H9 (cell line): Measurements from ENCODE around the gene GALNT12. TPM values are rescaled to one million over a fixed set of nuclear protein-coding genes. Genes with fewer than 3 reads are reported as not detected.
A peak's percentile ranks its signal among the peaks of the same experiment; 100 is the strongest.

Experiments
- DNase-seq: peaks from one replicate; pipeline ENCODE4 v3.0.0-alpha.2; 2017
- H2AFZ ChIP-seq: one replicate; pipeline ENCODE4 v1.6.1; 2013; ENCODE audit warnings: mild to moderate bottlenecking, low read length, control low read depth, moderate library complexity
- H2AK5ac ChIP-seq: 2 replicates; pipeline ENCODE4 v1.6.1; 2013; ENCODE audit warnings: low read length, control low read depth, mixed read lengths; ENCODE audit not compliant: insufficient read length
- H2BK120ac ChIP-seq: one replicate; pipeline ENCODE4 v1.6.1; 2013; ENCODE audit warnings: low read depth, mild to moderate bottlenecking, low read length, control low read depth, inconsistent platforms; ENCODE audit not compliant: poor library complexity, severe bottlenecking
- H2BK12ac ChIP-seq: 2 replicates; pipeline ENCODE4 v1.6.1; 2013; ENCODE audit warnings: low read length, control low read depth, mixed read lengths, low read depth; ENCODE audit not compliant: insufficient read length
- H2BK15ac ChIP-seq: 2 replicates; pipeline ENCODE4 v1.6.1; 2013; ENCODE audit warnings: low read depth, low read length, control low read depth
- H2BK20ac ChIP-seq: one replicate; pipeline ENCODE4 v1.6.1; 2013; ENCODE audit warnings: low read depth, mild to moderate bottlenecking, low read length, control low read depth, inconsistent platforms; ENCODE audit not compliant: poor library complexity, severe bottlenecking
- H2BK5ac ChIP-seq: 2 replicates; pipeline ENCODE4 v1.6.1; 2013; ENCODE audit warnings: low read length, control low read depth, mixed read lengths; ENCODE audit not compliant: insufficient read length
- H3K14ac ChIP-seq: 2 replicates; pipeline ENCODE4 v1.6.1; 2013; ENCODE audit warnings: low read length, control low read depth; ENCODE audit not compliant: insufficient read depth
- H3K18ac ChIP-seq: 2 replicates; pipeline ENCODE4 v1.6.1; 2013; ENCODE audit warnings: low read depth, mild to moderate bottlenecking, mixed read lengths, low read length, control low read depth; ENCODE audit not compliant: insufficient read length
- H3K23ac ChIP-seq: 2 replicates; pipeline ENCODE4 v1.6.1; 2013; ENCODE audit warnings: low read length, control low read depth, mixed read lengths, low read depth; ENCODE audit not compliant: insufficient read length
- H3K23me2 ChIP-seq: 2 replicates; pipeline ENCODE4 v1.6.1; 2013; ENCODE audit warnings: low read depth, mild to moderate bottlenecking, mixed read lengths, low read length, control low read depth; ENCODE audit not compliant: insufficient read length, poor library complexity, severe bottlenecking
- H3K27ac ChIP-seq: 2 replicates; pipeline ENCODE4 v1.5.1; 2013; ENCODE audit warnings: low read length, control low read depth, mixed read lengths, low read depth; ENCODE audit not compliant: insufficient read length
- H3K27me3 ChIP-seq: 2 replicates; pipeline ENCODE4 v1.6.1; 2013; ENCODE audit warnings: low read length, control low read depth, inconsistent platforms; ENCODE audit not compliant: insufficient read depth
- H3K4ac ChIP-seq: 2 replicates; pipeline ENCODE4 v1.6.1; 2013; ENCODE audit warnings: low read depth, mild to moderate bottlenecking, control low read depth, inconsistent platforms, low read length, moderate library complexity
- H3K4me1 ChIP-seq: 2 replicates; pipeline ENCODE4 v1.6.1; 2013; ENCODE audit warnings: low read length, control low read depth, inconsistent platforms; ENCODE audit not compliant: insufficient read depth
- H3K4me2 ChIP-seq: 2 replicates; pipeline ENCODE4 v1.6.1; 2013; ENCODE audit warnings: low read length, control low read depth, mixed read lengths; ENCODE audit not compliant: insufficient read length, insufficient read depth
- H3K56ac ChIP-seq: 2 replicates; pipeline ENCODE4 v1.6.1; 2013; ENCODE audit warnings: low read depth, mild to moderate bottlenecking, mixed read lengths, low read length, control low read depth; ENCODE audit not compliant: insufficient read length
- H3K79me1 ChIP-seq: 2 replicates; pipeline ENCODE4 v1.6.1; 2013; ENCODE audit warnings: low read depth, mild to moderate bottlenecking, moderate library complexity, low read length, control low read depth, inconsistent platforms; ENCODE audit not compliant: insufficient read depth, poor library complexity, severe bottlenecking
- H3K79me2 ChIP-seq: 2 replicates; pipeline ENCODE4 v1.6.1; 2013; ENCODE audit warnings: low read length, control low read depth, inconsistent platforms; ENCODE audit not compliant: insufficient read depth
- H3K9ac ChIP-seq: 2 replicates; pipeline ENCODE4 v1.6.1; 2013; ENCODE audit warnings: low read length, control low read depth, mixed read lengths; ENCODE audit not compliant: insufficient read length; ENCODE audit errors: extremely low read depth
- H3K9me3 ChIP-seq: one replicate; pipeline ENCODE4 v1.6.1; 2013; ENCODE audit warnings: low read depth, low read length, inconsistent platforms; ENCODE audit not compliant: control insufficient read depth
- H3T11ph ChIP-seq: one replicate; pipeline ENCODE4 v1.6.1; 2013; ENCODE audit warnings: mild to moderate bottlenecking, low read length, control low read depth, inconsistent platforms
- H4K20me1 ChIP-seq: one replicate; pipeline ENCODE4 v1.6.1; 2013; ENCODE audit not compliant: control insufficient read depth, insufficient read length, insufficient read depth
- H4K5ac ChIP-seq: 2 replicates; pipeline ENCODE4 v1.6.1; 2013; ENCODE audit warnings: low read depth, mild to moderate bottlenecking, mixed read lengths, low read length, control low read depth; ENCODE audit not compliant: insufficient read length
- H4K8ac ChIP-seq: replicated peaks from 2 replicates; pipeline ENCODE4 v1.6.1; 2013; ENCODE audit warnings: low read length, control low read depth, mixed read lengths, low read depth; ENCODE audit not compliant: insufficient read length
- H4K91ac ChIP-seq: 2 replicates; pipeline ENCODE4 v1.6.1; 2013; ENCODE audit warnings: low read depth, mild to moderate bottlenecking, moderate library complexity, mixed read lengths, low read length, control low read depth; ENCODE audit not compliant: insufficient read length
- H3K27ac Mint-ChIP-seq, 3 experiments: 2 replicates in 2 of 3; 3 replicates in 1 of 3; pipeline ENCODE4 v1.8.0; 2020 to 2021; ENCODE audit warnings: mixed read lengths in 3 of 3, mild to moderate bottlenecking in 1 of 3, moderate library complexity in 1 of 3
- H3K27me3 Mint-ChIP-seq: 2 replicates; pipeline ENCODE4 v1.8.0; 2021; ENCODE audit warnings: low read depth, mild to moderate bottlenecking, moderate library complexity, mixed read lengths
- H3K36me3 Mint-ChIP-seq, 3 experiments: 2 replicates in 2 of 3; 3 replicates in 1 of 3; pipeline ENCODE4 v1.8.0; 2020 to 2021; ENCODE audit warnings: low read depth in 3 of 3, mixed read lengths in 3 of 3; ENCODE audit not compliant: insufficient read depth in 1 of 3
- H3K4me1 Mint-ChIP-seq, 2 experiments: 2 replicates each; pipeline ENCODE4 v1.8.0; 2020; ENCODE audit warnings: mixed read lengths in 2 of 2
- H3K4me3 Mint-ChIP-seq, 2 experiments: 2 replicates in 1 of 2; 3 replicates in 1 of 2; pipeline ENCODE4 v1.8.0; 2020 to 2021; ENCODE audit warnings: mild to moderate bottlenecking in 2 of 2, mixed read lengths in 2 of 2, moderate library complexity in 1 of 2
- H3K9me3 Mint-ChIP-seq, 2 experiments: 2 replicates in 1 of 2; 3 replicates in 1 of 2; pipeline ENCODE4 v1.8.0; 2020; ENCODE audit warnings: mild to moderate bottlenecking in 2 of 2, mixed read lengths in 2 of 2, moderate library complexity in 1 of 2
- WGBS: extraction: QIAGEN DNeasy Blood & Tissue Kit; methylation state at CpG from one replicate; pipeline ENCODE4 v1.1.7; 2013; ENCODE audit warnings: missing lambda C conversion rate, low lambda C conversion rate, mixed read lengths; ENCODE audit not compliant: insufficient read length; ENCODE audit errors: extremely low coverage; 5-methylcytosine and 5-hydroxymethylcytosine counted together
- total RNA-seq: library from RNA; stranded (reverse); gene quantifications from 2 replicates; pipeline ENCODE4 v1.2.1, GENCODE V29; 2021
- TF ChIP-seq, protein P1 (sequence below): fragments of 200-600 bp; sonication (generic); conservative IDR thresholded peaks from 3 replicates; pipeline ENCODE4 v1.8.0; 2021; ENCODE audit warnings: antibody characterized with exemption, mild to moderate bottlenecking

GALNT12 gene
- total RNA-seq, 1 experiment from 2014 or later = 18.0 TPM

DNA sequence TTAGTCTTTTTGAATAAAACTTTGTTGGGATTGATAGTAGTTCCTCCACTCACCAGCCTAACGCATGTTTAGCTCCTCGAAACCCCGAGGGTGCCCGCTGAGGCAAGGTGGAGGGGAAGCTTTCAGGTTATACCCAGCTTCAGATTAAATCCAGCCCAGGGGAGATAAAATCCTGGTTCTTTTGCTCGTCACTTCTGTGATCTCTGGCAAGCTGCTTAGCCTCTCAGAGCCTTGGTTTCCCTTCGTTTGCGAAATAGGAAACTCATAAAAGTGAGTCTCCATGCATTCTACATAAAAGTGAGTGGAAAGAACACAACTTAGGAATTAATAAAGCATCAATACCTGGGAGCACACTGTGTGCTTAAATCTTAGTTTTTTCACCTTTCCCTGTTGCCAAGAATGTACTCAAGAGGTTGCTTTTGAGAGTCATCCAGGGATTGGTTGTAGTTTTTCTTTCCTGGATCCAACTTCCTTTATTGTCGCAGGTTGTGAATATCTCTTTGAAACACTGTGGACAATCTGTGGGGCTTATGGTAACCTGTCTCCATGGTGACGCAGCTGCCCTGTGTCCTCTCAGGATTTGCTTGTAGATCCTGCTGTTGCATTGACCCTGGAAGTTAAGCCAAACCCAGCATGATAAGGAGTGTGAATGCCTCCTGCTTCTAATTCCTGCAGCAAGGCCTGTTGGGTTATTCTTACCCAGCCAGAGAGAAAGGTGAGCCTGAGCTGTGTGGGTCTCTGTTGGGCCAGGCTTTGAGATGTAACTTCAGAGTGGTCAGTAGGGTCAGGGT is 2.0 kb downstream of the GALNT12 start:
- Mint-ChIP-seq H3K9me3 (no peaks in the 10 kb centered on the region), H3K27ac (peak overlapping the region in 2 of 3 experiments; percentile 74 to 97; a peak in 3 of 7 replicates), H3K27me3 (peaks cover 27% of the 10 kb centered on the region), H3K4me1 (peaks cover 38 to 54% of the 10 kb centered on the region in 2 experiments), H3K4me3 (peak overlapping the region in 1 of 2 experiments; percentile 87; a peak in 3 of 5 replicates), H3K36me3 (peaks cover 0 to 16% (median 0%) of the 10 kb centered on the region in 3 experiments; a peak in 2 of 7 replicates)
- Histone ChIP-seq H2BK5ac (no peak overlapping the region), H3K9ac (no peak overlapping the region), H2BK120ac (no peak overlapping the region), H3K27ac (no peak overlapping the region), H3K27me3 (no peaks in the 10 kb centered on the region), H3K14ac (no peak overlapping the region), H4K91ac (no peak overlapping the region), H3K4me2 (no peak overlapping the region), H2BK12ac (no peak overlapping the region), H4K5ac (no peak overlapping the region), H3K79me1 (no peaks in the 10 kb centered on the region), H3K9me3 (no peaks in the 10 kb centered on the region), H2BK20ac (no peak overlapping the region), H2AK5ac (no peak overlapping the region), H3K23ac (no peak overlapping the region), H2BK15ac (no peak overlapping the region), H3K23me2 (peaks cover 8% of the 10 kb centered on the region), H3K56ac (no peak overlapping the region), H3K4ac (no peak overlapping the region), H3K79me2 (no peaks in the 10 kb centered on the region), H3K18ac (no peak overlapping the region), H3T11ph (no peak overlapping the region), H3K4me1 (no peaks in the 10 kb centered on the region), H4K20me1 (no peaks in the 10 kb centered on the region), H2AFZ (no peak overlapping the region), H4K8ac (no peak overlapping the region)
- TF ChIP-seq, protein P1, sequence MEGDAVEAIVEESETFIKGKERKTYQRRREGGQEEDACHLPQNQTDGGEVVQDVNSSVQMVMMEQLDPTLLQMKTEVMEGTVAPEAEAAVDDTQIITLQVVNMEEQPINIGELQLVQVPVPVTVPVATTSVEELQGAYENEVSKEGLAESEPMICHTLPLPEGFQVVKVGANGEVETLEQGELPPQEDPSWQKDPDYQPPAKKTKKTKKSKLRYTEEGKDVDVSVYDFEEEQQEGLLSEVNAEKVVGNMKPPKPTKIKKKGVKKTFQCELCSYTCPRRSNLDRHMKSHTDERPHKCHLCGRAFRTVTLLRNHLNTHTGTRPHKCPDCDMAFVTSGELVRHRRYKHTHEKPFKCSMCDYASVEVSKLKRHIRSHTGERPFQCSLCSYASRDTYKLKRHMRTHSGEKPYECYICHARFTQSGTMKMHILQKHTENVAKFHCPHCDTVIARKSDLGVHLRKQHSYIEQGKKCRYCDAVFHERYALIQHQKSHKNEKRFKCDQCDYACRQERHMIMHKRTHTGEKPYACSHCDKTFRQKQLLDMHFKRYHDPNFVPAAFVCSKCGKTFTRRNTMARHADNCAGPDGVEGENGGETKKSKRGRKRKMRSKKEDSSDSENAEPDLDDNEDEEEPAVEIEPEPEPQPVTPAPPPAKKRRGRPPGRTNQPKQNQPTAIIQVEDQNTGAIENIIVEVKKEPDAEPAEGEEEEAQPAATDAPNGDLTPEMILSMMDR = no peak
- no CpG with 5 or more reads among the region's 9 CpGs for WGBS
- no peak for DNase-seq
